ENCODE data around the gene ANKDD1B.
"Not testable (repeated sequence)": the region's sequence is repeated elsewhere in the genome, so short reads cannot be mapped to it uniquely, and the experiment has no call there.

ANKDD1B gene

DNA sequence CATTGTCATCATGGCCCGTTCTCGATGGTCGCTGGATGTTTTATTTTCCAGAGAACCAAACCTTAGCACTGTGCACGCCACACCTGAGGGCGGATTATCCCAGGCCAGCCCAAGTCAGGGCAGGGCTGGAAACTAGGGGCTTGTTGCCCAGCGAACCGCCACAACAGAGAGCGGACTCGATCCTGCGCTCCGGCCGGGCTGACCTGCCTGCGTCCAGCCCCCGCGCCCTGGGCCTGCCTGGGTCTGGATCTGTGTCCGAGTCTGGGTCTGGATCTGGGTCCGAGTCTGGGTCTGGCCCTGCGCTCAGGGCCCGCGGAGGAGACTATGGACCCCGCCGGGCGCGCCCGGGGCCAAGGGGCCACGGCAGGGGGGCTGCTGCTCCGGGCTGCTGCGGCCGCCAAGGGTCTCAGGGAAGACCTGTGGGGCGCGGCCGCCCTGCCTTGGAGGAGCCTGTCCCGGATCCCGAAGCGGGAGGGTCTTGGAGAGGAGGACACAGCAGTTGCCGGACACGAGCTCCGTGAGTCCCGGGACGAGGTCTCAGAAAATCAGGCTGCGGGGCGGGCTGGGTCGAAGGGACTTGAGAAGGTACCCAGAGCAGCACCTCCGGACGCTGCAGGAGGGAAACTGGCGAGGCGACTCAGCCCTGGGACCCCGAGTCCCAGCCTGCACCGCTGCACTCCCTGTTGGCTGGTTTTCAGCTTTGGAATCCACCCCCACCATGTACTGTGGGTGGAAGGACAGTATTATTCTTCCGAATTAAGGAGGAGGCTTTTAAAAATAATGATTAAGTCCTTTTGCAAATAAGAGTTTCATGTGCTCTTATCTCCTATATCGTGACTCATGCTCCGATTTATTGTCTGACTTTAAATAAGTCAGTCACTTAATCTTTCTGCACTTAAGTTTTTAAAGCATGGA is at the start of gene ANKDD1B:
Gene ANKDD1B, plus strand, starts transcription at position 143 of the 915 bp plus-strand sequence. Its CDS starts 182 bp downstream, at position 325.
- no peak for DNase-seq (ENCODE audit: low spot score)

DNA sequence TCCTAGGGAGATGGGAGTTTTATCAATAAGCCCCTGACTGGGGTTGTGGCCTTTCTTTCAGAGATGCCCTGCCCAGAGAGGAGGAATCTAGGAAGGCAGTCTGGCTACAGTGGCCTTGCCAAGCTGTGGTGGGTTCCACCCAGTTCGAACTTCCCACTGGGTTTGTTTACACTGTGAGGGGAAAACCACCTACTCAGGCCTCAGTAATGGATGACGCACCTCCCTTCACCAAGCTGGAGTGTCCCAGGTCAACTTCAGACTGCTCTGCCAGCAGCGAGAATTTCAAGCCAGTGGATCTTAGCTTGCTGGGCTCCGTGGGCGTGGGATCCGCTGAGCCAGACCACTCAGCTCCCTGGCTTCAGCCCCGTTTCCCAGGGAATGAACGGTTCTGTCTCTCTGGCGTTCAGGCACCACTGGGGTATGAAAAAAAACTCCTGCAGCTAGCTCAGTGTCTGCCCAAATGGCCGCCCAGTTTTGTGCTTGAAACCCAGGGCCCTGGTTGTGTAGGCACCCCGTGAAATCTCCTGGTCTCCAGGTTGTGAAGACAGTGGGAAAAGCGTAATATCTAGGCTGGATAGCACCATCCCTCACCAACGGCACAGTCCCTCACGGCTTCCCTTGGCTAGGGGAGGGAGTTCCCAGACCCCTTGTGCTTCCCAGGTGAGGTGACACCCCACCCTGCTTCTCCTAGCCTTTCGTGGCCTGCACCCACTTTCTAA is 45.1 kb upstream of the ANKDD1B start:
- not testable (repeated sequence) for DNase-seq (ENCODE audit: low spot score)

DNA sequence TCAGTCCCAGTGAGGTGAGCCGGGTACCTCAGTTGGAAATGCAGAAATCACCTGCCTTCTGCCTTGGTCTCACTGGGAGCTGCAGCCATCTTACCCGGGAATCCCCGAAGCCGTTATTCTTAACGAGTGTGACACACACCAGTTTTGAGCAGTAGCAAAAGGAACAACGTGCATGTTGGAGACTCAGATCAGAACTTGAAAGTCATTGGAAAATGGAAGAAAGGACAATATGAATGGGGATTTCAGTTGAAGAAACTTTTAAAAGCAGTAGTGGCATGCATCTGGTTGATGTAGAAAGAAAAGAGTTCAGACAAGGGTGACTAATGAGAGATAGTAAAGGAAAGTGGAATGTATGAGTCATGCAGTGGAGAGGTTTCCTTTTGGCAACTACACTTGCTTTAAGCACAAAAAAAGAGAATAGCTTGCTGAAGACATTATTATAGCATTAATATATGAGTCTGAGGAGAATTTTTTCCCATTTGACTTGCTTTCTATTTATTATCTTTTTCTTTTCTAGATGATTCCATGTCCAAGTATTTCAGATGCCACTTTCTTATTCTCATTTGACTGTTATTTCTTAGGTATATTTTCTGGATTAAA is 44.4 kb upstream of the ANKDD1B start:
- peak; percentile 86 for DNase-seq (ENCODE audit: low spot score)

DNA sequence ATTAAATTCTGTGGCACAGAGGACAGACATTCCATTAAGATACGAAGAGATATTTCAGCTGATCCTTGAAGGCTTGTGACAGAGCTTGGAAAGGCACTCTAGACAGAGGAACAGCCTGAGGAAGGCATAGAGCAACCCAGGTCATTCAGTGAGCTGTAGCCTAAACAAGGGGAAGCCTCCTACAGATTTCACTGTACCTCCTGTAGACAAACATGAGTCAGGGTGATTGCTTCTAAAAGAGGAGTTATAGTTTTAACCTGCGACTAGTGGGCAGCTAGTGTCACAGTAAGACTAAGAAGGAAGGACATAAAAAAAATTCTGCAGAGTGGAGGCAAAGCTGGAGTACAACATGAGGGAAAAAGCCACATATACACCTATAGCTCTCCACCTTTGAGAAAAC is 43.5 kb upstream of the ANKDD1B start:
- peak; percentile 2 for DNase-seq (ENCODE audit: low spot score)

DNA sequence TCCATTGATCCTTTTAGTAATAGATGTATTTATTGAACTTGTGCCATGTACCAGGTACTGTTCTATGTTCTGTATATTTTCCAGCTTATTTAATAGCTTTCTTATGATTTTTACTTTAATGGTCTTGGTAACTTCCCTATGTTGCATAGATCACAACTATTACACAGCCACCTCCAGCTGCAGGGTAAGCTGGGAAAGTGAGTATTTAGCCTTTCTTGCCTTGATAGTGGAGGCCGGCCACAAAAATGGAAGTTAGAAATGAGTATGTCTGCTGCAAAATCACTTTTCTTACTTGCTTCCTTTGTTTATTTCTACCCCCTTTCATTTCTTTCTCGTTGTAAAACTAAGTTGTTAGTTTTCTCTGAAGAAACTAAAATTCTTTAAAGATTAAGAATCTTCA is 43.1 kb upstream of the ANKDD1B start:
- DNase-seq (ENCODE audit: low spot score), result no peak

DNA sequence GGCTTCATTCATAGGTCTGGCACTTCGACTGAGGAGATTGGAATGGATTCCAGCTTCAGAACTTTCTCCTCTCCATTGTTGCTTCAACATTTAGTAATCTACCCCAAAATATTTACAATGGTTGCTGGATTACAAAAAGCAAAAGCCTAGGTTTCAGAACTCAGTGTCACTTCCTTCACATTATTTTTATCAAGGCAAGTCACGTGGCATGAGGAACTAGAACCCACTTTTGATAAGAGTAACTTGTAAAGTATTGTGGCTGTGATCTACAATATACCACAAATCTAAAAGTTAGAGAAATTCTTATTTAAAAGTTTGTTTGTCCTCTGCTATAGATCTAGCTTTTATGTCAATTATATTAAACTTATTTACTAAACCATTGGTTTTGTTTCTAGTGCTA is 39.7 kb upstream of the ANKDD1B start:
- no peak for DNase-seq (ENCODE audit: low spot score)

DNA sequence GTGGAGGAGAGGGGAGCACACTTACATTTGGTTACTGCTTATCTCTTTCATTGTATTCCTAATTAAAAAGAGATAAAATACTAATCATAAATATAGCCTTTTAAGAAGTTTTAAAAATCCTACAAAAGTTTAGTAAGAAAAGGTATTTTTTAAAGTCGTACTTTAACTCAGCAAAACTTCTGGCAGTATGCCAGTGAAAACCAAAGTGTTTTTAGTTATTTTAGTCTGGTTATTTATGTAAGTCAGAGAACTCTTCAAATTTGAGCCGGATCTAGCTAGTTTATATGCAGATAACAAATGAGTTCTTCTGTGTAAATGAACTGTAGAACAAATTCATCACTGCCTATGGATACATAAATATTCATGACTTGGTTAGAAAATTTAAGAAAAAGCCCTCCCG is 36.5 kb upstream of the ANKDD1B start:
- DNase-seq (ENCODE audit: low spot score), result no peak

DNA sequence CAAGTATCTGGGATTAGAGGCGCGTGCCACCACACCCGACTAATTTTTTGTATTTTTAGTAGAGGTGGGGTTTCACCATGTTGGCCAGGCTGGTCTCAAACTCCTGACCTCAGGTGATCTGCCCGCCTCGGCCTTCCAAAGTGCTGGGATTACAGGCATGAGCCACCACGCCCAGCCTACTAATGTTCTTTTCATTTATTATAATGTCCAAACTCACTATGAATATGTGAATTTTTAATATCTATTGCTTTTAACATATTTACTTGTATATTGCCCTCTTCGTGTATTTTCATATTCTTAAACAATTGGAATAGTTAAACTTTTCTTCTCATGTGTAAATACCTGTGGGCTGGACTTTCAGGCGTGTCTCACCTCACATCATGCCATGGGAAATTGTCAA is 33.0 kb upstream of the ANKDD1B start:
- not testable (repeated sequence) for DNase-seq (ENCODE audit: low spot score)

DNA sequence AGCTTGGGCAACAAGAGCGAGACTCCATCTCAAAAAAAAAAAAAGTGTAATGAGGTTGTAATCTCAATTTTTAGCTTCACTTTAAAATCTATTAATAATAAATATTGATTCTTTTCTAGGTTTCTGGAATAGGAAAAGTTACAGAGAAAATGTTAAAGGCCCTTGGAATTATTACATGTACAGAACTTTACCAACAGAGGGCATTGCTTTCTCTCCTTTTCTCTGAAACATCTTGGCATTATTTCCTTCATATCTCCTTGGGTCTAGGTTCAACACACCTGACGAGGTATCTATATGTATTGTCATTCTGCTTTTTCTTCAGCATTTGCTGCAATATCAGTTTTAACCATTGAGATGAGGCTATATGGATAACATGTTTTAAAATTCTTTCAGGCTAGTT is 26.6 kb upstream of the ANKDD1B start:
- DNase-seq (ENCODE audit: low spot score), result no peak

DNA sequence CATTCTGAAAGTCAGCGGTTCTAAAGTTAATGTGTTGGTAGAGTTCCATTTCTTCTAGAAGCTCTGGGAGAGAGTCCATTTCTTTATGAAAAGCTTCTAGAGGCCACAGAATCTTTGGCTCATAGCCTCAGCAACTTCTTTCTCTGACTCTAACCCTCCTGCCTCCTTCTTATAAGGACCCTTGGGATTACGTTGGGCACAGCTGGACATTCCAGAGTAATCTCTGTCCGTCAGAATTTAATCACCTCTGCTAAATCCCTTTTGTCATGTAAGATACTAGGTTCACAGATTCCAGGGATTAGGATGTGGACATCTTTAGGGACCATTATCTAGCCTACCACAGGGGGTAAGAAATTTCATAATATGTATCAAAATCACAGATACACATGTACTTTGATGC is 22.6 kb upstream of the ANKDD1B start:
- no peak for DNase-seq (ENCODE audit: low spot score)

DNA sequence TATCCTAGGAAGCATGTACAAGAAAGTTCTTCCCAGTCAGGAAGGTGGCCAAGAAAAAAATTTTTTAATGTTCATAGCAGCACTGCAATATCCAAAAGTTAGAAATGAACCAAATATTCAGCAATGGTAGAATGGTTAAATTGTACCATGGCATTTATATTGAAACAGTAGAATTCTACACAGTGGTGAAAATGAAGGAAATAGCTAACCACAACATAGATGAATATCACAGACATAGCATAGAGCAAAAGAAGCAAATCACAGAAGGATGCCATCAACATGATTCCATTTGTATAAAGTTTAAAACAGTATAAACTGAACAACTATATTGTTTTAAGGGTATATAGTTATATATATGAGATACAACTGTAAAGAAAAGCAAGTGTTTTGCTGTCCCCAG is 10.7 kb upstream of the ANKDD1B start:
- DNase-seq (ENCODE audit: low spot score), result no peak

DNA sequence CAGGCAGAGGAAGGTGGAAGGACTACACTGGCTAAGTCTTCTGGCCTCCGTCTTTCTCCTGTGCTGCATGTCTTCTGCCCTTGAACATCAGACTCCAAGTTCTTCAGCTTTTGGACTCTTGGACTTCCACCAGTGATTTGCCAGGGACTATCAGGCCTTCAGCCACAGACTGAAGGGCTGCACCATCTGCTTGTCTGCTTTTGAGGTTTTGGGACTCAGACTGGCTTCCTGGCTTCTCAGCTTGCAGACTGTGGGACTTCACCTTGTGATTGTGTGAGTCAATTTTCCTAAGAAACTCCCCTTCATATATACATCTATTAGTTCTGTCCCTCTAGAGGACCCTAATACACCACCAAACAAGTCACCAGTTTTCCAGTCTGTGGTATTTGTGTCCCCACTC is 9.7 kb upstream of the ANKDD1B start:
- DNase-seq (ENCODE audit: low spot score), result no peak

DNA sequence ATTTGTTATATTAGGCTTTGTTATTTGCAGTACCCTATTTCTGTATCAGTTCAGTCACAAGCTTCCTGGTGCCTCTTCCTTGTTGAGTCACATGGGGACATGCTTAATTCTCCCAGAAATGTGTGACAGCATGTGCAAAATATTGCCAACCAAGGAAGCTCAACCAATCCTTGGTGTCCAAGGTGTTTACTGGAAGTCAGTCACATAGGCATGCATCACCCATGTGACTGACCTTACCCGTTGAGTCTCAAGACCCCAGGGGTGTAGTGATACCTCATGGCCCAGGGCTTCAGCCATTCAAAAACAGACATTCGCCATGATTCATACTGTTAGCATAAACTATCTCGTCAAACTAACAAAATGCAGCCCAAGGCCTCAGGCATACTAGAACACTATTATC is 9.3 kb upstream of the ANKDD1B start:
- DNase-seq (ENCODE audit: low spot score), result no peak

DNA sequence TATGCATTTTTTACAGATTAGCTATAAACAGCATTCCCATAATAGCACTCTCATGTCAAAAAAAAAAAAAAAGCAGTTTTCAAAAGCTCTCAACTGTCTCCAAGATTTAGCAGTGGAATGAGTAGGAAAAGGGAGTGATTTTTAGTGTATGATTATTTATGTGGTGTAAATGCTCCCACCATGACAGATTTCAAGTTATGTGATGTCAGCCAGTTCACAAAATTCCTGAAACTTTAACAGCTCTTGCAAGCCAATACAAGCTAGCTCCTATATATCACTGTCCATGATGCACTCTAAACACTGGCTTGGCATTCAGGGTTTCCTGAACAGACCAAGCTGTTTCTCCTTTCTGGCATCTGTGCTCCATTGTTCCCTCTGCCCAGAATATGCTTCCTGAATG is 7.9 kb upstream of the ANKDD1B start:
- peak; percentile 63 for DNase-seq (ENCODE audit: low spot score)

DNA sequence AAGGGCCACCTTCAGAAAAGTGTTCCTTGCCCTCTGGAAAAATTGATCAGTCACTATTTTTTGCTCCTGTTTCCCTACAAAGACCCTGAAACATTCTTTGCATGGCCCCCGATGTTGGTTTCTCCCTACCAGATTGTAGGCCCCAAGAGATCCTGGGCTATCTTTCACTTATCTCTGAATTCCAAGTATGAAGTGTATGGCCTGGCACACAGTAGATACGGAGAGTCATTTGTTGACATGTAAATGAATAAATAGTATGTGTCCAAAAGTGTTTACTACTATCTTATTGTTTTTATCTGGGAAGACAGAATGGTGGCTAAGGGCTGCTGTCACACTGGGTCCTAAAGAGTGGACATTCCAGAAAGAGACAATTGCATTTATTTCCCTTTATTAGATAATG is 7.4 kb upstream of the ANKDD1B start:
- DNase-seq (ENCODE audit: low spot score), result no peak

DNA sequence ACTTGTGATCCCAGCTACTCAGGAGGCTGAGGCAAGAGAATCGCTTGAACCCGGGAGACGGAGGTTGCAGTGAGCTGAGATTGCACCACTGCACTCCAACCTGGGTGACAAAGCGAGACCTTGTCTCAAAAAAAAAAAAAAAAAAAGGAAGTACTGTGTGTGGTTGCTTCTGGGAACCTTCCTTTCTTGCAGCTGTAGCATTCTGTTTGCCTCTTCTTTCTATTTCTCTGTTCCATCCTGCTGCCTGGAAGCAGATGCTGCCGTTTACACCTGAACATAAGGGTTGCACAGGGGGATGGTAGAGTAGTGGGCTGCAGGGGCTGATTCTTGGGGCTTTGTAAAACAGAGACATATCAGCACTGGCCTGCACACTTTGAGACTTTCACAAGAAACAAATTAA is 3.9 kb upstream of the ANKDD1B start:
- not testable (repeated sequence) for DNase-seq (ENCODE audit: low spot score)

DNA sequence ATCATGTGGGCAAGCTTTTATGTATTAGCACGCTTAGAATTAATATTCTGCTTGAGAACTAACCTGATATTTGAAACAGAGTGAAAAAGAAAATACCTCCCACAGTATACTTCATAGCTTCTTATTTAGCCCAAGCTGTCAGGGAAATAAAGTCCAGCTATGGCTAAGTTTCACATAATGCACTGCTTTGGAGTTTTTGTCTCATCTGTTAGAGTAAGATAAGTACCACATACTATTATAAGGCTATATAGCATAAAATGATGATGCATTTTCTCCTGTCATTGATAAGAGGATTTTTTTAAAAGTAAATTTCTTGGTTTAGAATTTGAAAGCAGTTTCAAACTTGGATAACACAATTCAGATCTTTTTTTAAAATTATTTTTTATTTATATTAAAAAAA is 2.4 kb upstream of the ANKDD1B start:
- DNase-seq (ENCODE audit: low spot score), result no peak

DNA sequence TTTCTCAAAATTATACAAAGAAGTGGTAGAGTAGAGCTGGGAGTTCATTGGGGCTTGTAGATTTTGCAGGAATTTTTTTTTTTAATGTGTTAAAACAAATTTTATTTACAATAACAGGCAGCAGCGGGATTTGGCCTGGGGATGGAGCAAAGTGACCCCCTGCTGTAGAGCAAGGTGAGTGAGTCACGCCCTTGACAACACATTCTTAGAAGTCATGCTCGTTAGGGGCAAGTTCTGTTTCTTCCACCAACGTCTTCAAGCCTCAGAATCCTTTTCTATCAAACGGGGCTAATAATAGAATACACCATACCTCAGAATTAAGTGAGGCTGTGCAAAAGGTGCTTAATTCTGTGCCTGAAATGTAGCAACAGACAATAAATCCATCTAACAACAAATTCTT is 1.1 kb upstream of the ANKDD1B start:
- no peak for DNase-seq (ENCODE audit: low spot score)

DNA sequence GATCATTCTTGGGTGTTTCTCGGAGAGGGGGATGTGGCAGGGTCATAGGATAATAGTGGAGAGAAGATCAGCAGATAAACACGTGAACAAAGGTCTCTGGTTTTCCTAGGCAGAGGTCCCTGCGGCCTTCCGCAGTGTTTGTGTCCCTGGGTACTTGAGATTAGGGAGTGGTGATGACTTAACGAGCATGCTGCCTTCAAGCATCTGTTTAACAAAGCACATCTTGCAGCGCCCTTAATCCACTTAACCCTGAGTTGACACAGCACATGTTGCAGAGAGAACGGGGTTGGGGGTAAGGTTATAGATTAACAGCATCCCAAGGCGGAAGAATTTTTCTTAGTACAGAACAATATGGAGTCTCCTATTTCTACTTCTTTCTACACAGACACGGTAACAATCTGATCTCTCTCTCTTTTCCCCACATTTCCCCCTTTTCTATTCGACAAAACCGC is 368 bp upstream of the ANKDD1B start:
- not testable (repeated sequence) for DNase-seq (ENCODE audit: low spot score)

DNA sequence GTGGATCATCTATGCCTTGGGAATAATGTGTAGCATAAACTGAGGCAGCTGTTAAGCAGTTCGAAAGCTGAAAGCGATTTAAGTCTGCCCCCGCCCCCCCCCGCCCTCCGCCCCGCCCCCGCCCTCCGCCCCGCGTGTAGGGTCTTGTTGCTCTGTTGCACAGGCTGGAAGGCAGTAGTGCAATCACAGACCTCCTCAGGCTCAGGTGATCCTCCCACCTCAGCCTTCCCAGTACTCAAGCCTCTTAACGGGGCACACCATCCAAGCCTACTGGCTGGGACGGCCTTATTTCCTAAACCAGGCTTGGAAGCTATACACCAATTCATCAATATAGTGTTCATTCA is 945 bp downstream of the ANKDD1B start:
- no peak for DNase-seq (ENCODE audit: low spot score)

DNA sequence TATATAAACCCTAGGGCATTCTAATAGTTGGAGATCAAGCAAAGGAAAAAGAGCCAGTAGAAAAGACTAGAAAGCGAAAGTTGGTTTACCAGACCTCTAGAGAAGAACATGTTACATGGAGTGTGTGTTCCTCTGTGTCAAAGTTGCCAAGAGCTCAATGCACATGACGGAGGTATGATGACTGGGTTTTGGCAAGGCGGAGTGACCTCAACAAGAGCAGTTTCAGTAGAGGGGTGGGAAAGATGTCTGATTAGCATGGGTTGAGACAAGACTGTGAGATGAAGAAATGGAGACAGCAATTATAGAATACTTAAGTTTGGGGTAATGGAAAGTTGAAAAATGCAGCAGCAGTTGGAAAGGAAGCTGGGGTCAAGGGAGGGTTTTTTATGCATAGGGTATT is 1.6 kb downstream of the ANKDD1B start:
- DNase-seq (ENCODE audit: low spot score), result no peak

DNA sequence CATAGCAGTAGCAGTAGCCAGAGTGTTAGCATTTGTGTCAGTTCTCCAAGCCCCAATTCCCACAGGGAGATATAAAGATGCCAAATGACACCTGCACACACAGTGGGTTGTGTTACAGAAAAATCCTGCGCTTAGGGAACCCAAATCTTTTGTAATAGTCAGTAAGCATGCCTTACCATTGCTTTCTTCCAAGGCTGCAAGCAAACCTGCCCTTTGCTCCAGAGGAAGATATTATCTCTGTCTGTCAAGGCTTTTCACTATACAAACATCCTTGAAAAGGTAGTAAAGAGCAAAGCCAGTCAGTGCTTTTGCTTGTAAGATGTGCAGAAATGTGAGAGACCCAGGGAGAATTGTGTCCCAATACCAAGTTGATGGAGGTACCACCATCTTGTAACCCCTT is 2.9 kb downstream of the ANKDD1B start:
- DNase-seq (ENCODE audit: low spot score), result no peak

DNA sequence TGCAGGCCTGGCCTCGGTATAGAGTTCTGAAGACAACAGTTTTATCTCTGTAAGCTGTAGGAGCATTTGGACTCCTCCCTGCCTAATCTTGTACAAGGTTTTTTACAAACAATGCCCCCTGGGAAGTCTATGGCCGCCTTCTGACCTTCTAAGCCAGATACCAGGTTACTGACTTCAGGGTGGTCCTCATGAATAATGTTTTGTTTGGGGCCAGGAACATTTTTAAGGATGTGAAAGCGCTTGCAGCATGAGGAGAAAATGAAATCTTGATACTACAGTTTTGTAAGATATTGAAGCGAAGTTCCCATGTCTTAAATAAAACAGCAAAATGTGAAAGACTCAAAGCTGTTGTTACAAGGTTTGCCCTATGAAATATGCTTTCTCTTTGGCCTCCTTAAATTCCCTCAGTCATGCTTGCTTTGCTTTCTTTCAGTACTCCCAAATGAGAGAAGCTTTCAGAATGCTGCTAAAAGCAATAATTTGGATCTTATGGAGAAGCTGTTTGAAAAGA is 5.2 kb downstream of the ANKDD1B start:
- no peak for DNase-seq (ENCODE audit: low spot score)

Data from COLO829 (cell line).